ENCODE measurements around the gene ASCL1. TPM values are rescaled to one million over a fixed set of nuclear protein-coding genes. Genes with fewer than 3 reads are reported as not detected.

ASCL1 gene
- total and polyA plus RNA-seq, 2 donors (not counting 1 experiment from before 2014, with no cell fraction given): not detected

DNA sequence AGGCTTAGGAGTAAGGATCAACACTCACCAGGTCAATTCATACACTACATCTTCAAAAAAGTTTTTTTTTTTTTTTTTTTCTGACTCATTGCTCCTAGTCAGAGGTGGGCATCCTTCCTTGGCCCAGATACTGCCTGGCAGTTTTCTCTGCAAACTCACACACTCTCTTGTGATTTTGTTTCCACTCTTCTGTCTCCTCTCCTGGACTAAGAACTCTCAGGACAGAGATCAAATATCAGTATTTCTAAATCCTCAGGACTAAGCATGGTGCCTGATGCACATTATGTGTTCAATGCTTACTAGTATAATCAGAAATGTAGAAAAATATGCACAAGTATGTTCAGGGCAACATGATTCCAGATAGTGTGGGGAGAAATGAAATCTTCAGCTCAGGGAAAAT, 30.3 kb upstream of the ASCL1 start:
- H3K27ac ChIP-seq (ENCODE audit: insufficient read depth, low read length): no peak overlapping the region
- no peaks in the 10 kb centered on the region for H3K36me3 ChIP-seq (ENCODE audit: control insufficient read depth, insufficient read depth, low read length)
- no peaks in the 10 kb centered on the region for H3K27me3 ChIP-seq (ENCODE audit: control insufficient read depth, insufficient read depth, low read length)
- no peak overlapping the region for H3K9ac ChIP-seq (ENCODE audit: insufficient read depth, low read length)
- TF ChIP-seq, protein P1, sequence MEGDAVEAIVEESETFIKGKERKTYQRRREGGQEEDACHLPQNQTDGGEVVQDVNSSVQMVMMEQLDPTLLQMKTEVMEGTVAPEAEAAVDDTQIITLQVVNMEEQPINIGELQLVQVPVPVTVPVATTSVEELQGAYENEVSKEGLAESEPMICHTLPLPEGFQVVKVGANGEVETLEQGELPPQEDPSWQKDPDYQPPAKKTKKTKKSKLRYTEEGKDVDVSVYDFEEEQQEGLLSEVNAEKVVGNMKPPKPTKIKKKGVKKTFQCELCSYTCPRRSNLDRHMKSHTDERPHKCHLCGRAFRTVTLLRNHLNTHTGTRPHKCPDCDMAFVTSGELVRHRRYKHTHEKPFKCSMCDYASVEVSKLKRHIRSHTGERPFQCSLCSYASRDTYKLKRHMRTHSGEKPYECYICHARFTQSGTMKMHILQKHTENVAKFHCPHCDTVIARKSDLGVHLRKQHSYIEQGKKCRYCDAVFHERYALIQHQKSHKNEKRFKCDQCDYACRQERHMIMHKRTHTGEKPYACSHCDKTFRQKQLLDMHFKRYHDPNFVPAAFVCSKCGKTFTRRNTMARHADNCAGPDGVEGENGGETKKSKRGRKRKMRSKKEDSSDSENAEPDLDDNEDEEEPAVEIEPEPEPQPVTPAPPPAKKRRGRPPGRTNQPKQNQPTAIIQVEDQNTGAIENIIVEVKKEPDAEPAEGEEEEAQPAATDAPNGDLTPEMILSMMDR (conservative IDR thresholded peaks at IDR 0.05 in 1 of 2, IDR thresholded peaks at IDR 0.05 in 1 of 2; ENCODE audit: low read depth in 1 of 2, low read length in 2 of 2): no peak
- no peak for TF ChIP-seq EZH2 (IDR thresholded peaks at IDR 0.05; ENCODE audit: low read length, missing control alignments)
- H4K20me1 ChIP-seq (ENCODE audit: control insufficient read depth, extremely low read depth, insufficient read depth, low read length): no peaks in the 10 kb centered on the region
- DNase-seq (ENCODE audit: low read depth in 2 of 2): no peak
- no peaks in the 10 kb centered on the region for H3K4me1 ChIP-seq (ENCODE audit: control insufficient read depth, extremely low read depth, insufficient read depth, low read length)
- no peak overlapping the region for H3K4me3 ChIP-seq (replicated peaks in 1 of 4; ENCODE audit: control extremely low read depth in 1 of 4, insufficient read depth in 1 of 4, low read depth in 3 of 4, low read length in 4 of 4)
- H3K4me2 ChIP-seq (ENCODE audit: extremely low read depth, insufficient read depth, low read length): no peak overlapping the region
- no peak overlapping the region for H2AFZ ChIP-seq (ENCODE audit: low read length)
- no peaks in the 10 kb centered on the region for H3K79me2 ChIP-seq (ENCODE audit: control insufficient read depth, insufficient read depth, low read length)
- no peaks in the 10 kb centered on the region for H3K9me3 ChIP-seq (ENCODE audit: control insufficient read depth, insufficient read depth, low read depth, low read length)

DNA sequence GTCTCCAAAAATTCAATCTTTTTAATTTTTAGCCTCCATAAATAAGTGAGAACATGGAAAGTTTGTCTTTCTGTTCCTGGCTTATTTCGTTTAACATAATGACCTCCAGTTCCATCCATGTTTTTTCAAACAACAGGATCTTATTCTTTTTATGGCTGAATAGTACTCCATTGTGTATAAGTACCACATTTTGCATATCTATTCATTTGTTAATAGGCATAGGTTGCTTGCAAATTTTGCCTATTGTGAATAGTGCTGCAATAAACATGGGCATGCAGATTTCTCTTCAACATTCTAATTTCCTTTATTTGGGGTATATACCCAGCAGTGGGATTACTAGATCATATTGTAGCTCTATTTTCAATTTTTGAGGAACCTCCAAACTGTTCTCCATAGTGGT, 24.3 kb upstream of the ASCL1 start:
- no peak overlapping the region for H3K27ac ChIP-seq (ENCODE audit: insufficient read depth, low read length)
- no peaks in the 10 kb centered on the region for H3K9me3 ChIP-seq (ENCODE audit: control insufficient read depth, insufficient read depth, low read depth, low read length)
- H3K36me3 ChIP-seq (ENCODE audit: control insufficient read depth, insufficient read depth, low read length): no peaks in the 10 kb centered on the region
- no peak overlapping the region for H3K4me3 ChIP-seq (replicated peaks in 1 of 4; ENCODE audit: control extremely low read depth in 1 of 4, insufficient read depth in 1 of 4, low read depth in 3 of 4, low read length in 4 of 4)
- H2AFZ ChIP-seq (ENCODE audit: low read length): no peak overlapping the region
- no peak for DNase-seq (ENCODE audit: low read depth in 2 of 2)
- no peak overlapping the region for H3K9ac ChIP-seq (ENCODE audit: insufficient read depth, low read length)
- TF ChIP-seq EZH2 (IDR thresholded peaks at IDR 0.05; ENCODE audit: low read length, missing control alignments): no peak
- TF ChIP-seq, protein P1 (conservative IDR thresholded peaks at IDR 0.05 in 1 of 2, IDR thresholded peaks at IDR 0.05 in 1 of 2; ENCODE audit: low read depth in 1 of 2, low read length in 2 of 2): no peak
- H3K4me2 ChIP-seq (ENCODE audit: extremely low read depth, insufficient read depth, low read length): no peak overlapping the region
- H3K79me2 ChIP-seq (ENCODE audit: control insufficient read depth, insufficient read depth, low read length): no peaks in the 10 kb centered on the region
- H3K4me1 ChIP-seq (ENCODE audit: control insufficient read depth, extremely low read depth, insufficient read depth, low read length): no peaks in the 10 kb centered on the region
- no peaks in the 10 kb centered on the region for H4K20me1 ChIP-seq (ENCODE audit: control insufficient read depth, extremely low read depth, insufficient read depth, low read length)
- no peaks in the 10 kb centered on the region for H3K27me3 ChIP-seq (ENCODE audit: control insufficient read depth, insufficient read depth, low read length)

DNA sequence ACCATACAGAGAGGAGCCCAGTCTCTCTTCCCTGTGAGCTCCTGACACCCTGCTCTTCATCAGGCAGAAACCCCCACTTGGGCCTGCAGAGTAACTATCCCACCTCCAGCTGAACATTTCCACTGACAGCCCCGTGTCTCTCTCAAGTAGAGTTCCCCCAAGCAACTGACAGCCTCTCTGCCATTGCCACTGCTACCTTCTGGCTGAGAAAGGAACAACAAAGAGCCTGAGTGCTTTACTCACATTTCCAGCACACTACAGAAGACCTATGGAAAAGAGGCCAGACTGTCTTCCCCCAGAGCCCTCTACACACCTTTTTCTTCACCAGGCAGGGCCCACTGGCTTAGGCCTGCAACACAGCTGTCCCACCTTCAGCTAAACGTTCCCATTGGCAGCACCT, 18.4 kb upstream of the ASCL1 start:
- no peak for DNase-seq (ENCODE audit: low read depth in 2 of 2)
- Histone ChIP-seq H3K27me3 (ENCODE audit: control insufficient read depth, insufficient read depth, low read length) (no peaks in the 10 kb centered on the region), H3K9ac (ENCODE audit: insufficient read depth, low read length) (no peak overlapping the region), H2AFZ (ENCODE audit: low read length) (no peak overlapping the region), H4K20me1 (ENCODE audit: control insufficient read depth, extremely low read depth, insufficient read depth, low read length) (no peaks in the 10 kb centered on the region), H3K27ac (ENCODE audit: insufficient read depth, low read length) (no peak overlapping the region), H3K4me1 (ENCODE audit: control insufficient read depth, extremely low read depth, insufficient read depth, low read length) (no peaks in the 10 kb centered on the region), H3K79me2 (ENCODE audit: control insufficient read depth, insufficient read depth, low read length) (no peaks in the 10 kb centered on the region), H3K4me2 (ENCODE audit: extremely low read depth, insufficient read depth, low read length) (no peak overlapping the region), H3K9me3 (ENCODE audit: control insufficient read depth, insufficient read depth, low read depth, low read length) (no peaks in the 10 kb centered on the region), H3K4me3 (replicated peaks in 1 of 4; ENCODE audit: control extremely low read depth in 1 of 4, insufficient read depth in 1 of 4, low read depth in 3 of 4, low read length in 4 of 4) (no peak overlapping the region), H3K36me3 (ENCODE audit: control insufficient read depth, insufficient read depth, low read length) (no peaks in the 10 kb centered on the region)
- TF ChIP-seq, protein P1 (conservative IDR thresholded peaks at IDR 0.05 in 1 of 2, IDR thresholded peaks at IDR 0.05 in 1 of 2; ENCODE audit: low read depth in 1 of 2, low read length in 2 of 2): no peak
- TF ChIP-seq EZH2 (IDR thresholded peaks at IDR 0.05; ENCODE audit: low read length, missing control alignments): no peak

Data from fibroblast of lung (primary cell).